Hindlimb muscle (tissue), 1 donor: ENCODE measurements around the gene CACTIN. TPM values are rescaled to one million over a fixed set of nuclear protein-coding genes. Genes with fewer than 3 reads are reported as not detected.

Source experiments
- DNase-seq: peaks from one replicate; pipeline ENCODE4 v3.0.0-alpha.2; 2013
- polyA plus RNA-seq: library from polyadenylated mRNA; unstranded; fragments of 120-200 nt; gene quantifications from one replicate; pipeline ENCODE4 v1.2.1, GENCODE V29; 2013; ENCODE audit not compliant: insufficient read length

CACTIN gene
- polyA plus RNA-seq, 1 donor = 25.3 TPM

DNA sequence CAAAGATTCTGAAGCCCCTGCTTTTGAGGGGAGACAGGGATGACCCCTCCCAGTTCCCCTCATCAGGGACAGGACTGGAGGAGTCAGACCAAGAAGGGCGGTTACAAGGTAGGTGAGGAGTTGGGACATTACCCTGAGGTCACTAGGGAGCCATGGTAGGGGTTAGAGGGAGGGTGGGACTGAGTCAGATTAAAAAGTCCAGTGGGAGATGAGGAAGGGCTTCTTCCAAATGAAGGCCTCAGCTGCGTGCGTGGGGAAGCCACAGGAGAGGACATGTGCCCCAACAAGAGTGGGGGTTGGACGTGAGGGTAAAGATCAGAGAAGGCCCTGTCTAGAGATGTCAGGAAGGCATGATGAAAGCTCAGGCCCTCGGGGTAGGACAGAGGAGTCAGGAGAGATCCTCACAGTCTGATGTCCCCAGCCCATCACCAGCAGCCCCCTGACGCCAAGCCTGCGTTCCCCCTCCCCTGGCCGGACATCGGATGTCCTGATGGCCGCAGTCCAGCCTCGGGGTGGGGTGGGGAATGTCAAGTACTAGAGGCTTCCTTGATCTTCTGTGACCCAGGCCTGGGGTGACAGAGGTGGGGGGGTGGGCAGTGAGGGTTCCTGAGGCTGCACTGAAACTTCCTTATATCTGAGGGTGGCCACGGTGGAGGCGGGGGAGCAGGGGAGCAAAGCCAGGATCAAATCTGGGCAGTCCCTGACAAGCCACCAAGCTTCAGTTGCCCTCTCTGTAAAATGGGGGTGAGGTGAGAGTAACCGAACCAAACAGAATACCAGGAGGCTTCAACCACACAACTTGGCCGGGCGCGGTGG is 62.7 kb downstream of the CACTIN start:
- no peak for DNase-seq

Other genes starting within 250 kb of the CACTIN start
- not detected for gene SMIM24, start 146.3 kb downstream of the CACTIN start, polyA plus RNA-seq
- gene SMIM44, start 143.3 kb downstream of the CACTIN start, polyA plus RNA-seq = not detected
- gene DOHH, start 126.1 kb downstream of the CACTIN start, polyA plus RNA-seq = 10.3 TPM
- gene FZR1, start 120.5 kb downstream of the CACTIN start, polyA plus RNA-seq = 38.9 TPM
- gene TEKTIP1, start 87.6 kb downstream of the CACTIN start, polyA plus RNA-seq = 3.5 TPM
- gene MFSD12, start 69.2 kb downstream of the CACTIN start, polyA plus RNA-seq = 31.0 TPM
- gene HMG20B, start 53.8 kb downstream of the CACTIN start, polyA plus RNA-seq = 36.5 TPM
- gene GIPC3, start 41.3 kb downstream of the CACTIN start, polyA plus RNA-seq = 2.1 TPM
- 3.4 TPM for gene TBXA2R, start 19.9 kb downstream of the CACTIN start, polyA plus RNA-seq
- gene PIP5K1C, start 73.7 kb upstream of the CACTIN start, polyA plus RNA-seq = 22.4 TPM
- not detected for gene TJP3, start 81.6 kb upstream of the CACTIN start, polyA plus RNA-seq
- gene APBA3, start 134.9 kb upstream of the CACTIN start, polyA plus RNA-seq = 20.4 TPM
- 27.5 TPM for gene MRPL54, start 135.9 kb upstream of the CACTIN start, polyA plus RNA-seq
- not detected for gene RAX2, start 145.4 kb upstream of the CACTIN start, polyA plus RNA-seq
- 2.7 TPM for gene MATK, start 159.6 kb upstream of the CACTIN start, polyA plus RNA-seq
- gene ZFR2, start 242.2 kb upstream of the CACTIN start, polyA plus RNA-seq = not detected